Dedifferentiated amniotic fluid mesenchymal stem cell (primary cell): Measurements from ENCODE around the gene SETD6.
"Not testable (repeated sequence)": the region's sequence is repeated elsewhere in the genome, so short reads cannot be mapped to it uniquely, and the experiment has no call there.

Experiments used
- DNase-seq: peaks from one replicate; pipeline ENCODE4 v3.0.0-alpha.2; 2016; ENCODE audit errors: extremely low spot score

The SETD6 gene, protein sequence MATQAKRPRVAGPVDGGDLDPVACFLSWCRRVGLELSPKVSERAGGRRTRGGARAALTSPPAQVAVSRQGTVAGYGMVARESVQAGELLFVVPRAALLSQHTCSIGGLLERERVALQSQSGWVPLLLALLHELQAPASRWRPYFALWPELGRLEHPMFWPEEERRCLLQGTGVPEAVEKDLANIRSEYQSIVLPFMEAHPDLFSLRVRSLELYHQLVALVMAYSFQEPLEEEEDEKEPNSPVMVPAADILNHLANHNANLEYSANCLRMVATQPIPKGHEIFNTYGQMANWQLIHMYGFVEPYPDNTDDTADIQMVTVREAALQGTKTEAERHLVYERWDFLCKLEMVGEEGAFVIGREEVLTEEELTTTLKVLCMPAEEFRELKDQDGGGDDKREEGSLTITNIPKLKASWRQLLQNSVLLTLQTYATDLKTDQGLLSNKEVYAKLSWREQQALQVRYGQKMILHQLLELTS

DNA sequence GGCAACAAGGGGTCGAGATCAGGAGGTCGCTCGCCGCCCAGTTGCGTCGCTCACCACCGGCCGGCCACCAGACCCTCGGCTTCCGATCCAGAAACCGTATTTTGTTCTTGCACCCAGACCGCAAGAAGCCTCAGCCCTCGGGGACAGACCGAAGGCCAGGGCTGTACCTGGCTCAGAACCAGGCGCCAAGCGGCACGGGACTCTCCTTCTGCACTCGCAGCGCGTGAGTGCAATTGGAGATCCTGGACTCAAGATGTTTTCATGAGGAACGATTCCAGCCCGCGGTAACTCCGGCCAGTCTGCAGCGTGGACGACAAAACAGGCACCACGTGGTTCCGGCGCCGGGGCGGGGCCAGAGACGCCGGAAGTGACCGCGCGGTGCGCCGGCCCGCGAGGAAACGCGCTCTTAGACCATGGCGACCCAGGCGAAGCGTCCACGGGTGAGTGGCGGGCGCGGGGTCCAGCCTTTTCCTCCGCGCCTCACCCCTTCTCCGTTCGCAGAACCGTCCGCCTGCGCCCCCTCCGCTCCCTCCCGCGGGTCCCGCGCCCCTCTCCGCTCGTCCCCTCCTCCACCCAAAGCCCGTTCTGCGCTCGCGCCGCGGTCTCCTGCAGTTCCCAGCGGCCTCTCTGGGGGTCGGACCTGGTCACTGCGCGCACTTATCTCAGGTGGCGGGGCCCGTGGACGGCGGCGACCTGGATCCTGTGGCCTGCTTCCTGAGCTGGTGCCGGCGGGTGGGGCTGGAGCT lies at the start of gene SETD6:
TSS of gene SETD6 (plus strand) at position 393 of the 746 bp plus-strand sequence. CDS start at position 414, 21 bp downstream.
- peak; percentile 90 for DNase-seq

DNA sequence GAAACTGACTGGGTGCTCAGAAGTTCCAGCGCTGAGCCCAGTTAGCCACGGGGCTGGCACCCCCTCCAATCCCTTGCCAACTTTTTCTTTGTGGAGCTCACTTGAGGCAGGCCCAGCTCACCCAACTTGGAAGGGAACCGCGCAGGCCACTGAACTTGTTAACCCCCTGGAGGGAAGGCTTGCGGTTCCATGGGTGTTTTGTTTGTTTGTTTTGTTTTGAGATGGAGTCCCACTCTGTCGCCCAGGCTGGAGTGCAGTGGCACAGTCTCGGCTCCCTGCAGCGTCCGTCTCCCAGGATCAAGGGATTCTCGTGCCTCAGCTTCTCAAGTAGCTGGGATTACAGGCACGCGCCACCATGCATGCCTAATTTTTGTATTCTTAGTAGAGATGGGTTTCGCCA lies 49.5 kb upstream of the SETD6 start:
- no peak for DNase-seq

DNA sequence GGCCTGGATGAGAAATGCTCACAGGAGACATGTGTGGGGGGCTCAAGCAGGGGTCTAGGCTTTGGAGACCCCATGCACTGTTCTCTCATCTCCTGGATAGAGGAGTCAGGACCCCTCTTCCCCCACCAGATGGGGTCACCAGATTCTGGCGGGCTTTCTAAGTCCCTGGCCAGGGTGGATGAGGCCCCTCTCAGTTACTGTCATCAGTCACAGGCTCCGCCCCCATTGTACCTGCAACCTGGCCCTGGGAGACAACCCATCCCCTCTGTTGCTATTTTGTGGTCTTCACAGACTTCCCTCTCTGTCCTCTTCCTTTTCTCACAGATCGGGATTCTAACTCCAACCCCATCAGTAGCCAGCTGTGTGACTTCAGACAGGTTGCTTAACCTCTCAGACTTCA lies 48.9 kb upstream of the SETD6 start:
- DNase-seq = no peak

DNA sequence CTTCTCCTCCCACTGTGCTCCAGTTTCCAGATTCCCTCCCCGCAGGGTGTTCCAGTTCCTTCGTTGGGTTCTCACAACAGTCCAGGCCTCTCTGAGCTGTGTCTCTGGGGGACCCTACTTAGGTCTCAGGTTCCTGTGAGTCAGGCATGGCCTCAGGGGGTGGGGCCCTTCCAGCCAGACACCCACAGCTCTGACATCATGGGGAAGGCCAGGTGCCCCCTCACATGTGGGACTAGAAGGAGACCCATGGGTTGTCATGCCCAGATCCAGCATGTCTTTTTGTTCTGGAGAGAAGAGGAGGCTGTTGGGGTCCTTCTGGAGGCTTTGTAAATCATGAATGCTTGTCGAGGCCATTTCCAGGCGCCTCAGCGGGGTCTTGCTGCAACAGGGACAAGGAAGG lies 47.4 kb upstream of the SETD6 start:
- no peak for DNase-seq

DNA sequence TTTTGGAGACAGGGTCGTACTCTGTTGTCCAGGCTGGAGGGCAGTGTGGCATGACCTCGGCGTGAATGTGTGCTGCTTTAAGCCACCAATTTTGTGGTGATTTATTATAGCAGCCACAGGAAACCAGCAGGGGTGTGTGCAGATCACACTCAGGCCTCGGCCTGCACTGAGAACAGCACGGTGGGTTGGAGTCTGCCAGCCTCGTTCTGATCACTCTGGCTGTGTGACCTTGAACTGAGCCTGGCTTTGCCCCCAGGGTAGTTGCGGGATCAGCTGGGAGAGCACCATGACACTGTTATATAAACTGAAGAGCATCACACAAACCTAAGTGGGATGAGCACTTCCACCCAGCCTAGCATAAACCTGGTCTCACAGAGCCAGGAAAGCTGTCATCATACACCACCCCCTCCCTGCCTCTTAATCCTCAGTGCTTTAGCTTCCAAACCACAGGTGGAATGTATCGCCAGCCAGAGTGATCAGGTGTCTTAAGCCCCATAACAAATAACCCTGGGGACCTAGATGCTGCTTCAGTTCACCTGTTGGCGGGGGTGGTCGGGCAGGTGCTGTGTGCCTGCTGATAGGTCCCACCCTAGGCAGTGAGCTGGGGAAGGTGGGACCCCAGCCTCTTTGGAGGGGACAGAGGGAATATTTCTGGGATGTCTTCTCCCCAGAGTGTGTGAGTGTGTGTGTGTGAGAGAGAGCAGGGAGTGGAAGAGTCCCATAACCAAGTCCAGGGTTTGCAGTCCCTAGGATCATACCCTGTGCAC lies 43.9 kb upstream of the SETD6 start:
- DNase-seq = no peak

DNA sequence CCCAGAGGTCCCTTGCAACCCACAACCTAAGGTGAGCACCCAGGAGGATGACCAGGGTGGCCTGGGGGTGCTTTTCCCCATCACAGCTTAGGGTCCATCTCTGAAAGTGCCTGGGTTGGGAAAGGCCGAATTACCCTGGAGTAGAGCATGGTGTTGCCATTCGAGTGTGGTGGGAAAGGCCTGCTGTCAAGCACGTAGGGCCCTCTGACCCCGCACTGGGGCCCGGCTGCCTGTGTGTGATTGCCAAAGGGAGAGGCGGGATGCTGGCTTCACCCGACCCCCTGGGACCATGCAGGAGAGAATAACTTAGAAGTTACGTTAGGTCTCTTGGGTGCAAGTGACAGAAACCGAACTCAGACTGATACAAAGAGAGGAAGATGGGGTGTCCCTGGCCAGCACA lies 43.1 kb upstream of the SETD6 start:
- DNase-seq = no peak

DNA sequence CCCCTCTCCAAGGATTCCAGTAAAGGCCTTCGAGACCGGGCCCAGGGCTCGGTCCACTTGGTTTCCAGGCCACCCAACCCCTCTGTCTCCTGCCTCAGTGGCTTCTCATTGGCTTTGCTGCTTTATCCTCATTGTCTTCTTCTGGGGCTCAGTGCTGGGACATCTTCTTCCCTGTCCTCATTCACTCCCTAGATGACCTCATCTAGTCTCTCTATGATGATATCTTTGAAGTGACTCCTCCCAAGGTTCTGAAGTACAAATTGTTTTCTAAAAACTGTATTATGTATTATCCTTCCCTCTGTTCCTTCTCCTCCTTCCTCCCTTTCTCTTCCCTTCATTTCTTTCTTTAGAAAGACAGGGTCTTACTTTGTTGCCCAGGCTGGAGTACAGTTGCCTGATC lies 42.5 kb upstream of the SETD6 start:
- DNase-seq = no peak

DNA sequence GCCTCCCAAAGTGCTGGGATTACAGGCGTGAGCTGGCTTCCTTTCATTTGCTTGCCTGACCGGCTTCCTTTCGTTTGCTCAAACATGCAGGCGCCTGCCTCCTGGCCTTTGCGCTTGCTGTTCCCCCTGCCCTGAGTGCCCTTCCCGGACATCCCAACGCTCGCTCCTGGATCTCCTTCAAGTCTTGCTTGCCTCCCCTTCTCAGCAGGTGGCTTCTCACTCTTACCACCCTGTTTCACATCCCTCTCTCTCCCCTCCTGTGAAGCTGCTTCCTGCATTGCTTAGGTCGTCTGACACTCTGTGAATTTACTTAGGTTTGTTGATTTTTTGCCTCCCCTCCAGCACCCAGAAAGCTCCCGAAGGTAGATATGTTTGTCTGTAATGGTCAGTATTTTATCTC lies 41.0 kb upstream of the SETD6 start:
- DNase-seq = no peak

DNA sequence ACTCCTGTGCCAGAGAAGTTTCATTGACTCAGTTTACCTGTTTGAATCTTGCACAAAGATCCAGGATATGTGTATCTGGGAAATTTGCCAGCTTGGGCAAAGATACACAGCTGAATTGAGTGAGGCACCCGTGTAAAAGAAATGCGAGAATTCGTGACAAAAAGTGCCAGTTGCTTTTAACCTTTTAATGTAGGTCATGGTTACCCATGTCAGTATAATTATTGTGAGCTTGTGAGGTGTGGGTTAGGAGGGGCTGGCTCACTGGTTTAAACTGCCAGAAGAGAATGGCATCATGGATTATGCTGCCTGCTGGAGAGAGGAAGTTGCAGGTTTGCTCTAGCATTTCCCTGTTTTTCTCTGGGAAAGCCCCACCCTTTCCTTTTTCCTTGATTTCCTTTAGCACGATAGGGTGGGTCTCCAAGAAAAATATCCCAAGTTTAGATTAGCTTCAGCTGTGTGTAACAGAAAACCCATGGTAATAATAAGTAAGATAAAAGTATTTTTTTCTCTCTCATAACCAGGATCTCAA lies 40.2 kb upstream of the SETD6 start:
- DNase-seq = no peak

DNA sequence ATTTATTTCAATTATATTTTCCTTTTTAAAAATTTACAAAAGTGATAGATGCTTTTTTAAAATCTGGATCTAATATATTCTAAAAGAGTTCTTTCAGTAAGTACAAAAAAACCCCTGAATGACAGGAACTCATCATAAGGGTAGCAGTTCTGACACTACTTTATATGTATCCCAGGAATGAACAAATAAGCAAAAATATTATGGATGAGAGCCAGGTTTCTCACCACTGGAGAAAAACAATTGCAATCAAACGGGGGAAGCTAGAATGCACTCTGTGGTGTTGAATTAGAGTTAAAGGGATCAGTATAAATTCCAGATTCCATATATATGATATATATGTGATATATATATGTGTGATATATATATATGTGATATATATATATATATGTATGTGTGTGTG lies 38.5 kb upstream of the SETD6 start:
- DNase-seq = no peak

DNA sequence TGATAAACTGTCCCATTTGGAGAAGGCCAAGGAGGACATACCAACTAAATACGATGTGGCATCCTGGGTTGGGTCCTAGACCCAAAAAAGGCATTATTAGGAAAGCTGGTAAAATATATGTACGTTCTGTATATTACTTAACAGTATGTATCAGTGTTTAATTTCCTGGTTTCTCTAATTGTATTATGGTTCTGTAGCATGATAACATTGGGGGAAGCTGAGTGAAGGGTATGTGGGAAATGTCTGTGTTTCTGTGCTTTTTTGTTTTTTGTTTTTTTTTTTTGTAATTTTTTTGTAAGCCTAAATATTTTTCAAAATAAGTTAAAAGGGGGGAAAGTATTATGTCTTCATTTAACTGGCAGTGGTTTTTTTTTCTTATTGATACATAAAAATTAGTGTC lies 36.9 kb upstream of the SETD6 start:
- DNase-seq = no peak

DNA sequence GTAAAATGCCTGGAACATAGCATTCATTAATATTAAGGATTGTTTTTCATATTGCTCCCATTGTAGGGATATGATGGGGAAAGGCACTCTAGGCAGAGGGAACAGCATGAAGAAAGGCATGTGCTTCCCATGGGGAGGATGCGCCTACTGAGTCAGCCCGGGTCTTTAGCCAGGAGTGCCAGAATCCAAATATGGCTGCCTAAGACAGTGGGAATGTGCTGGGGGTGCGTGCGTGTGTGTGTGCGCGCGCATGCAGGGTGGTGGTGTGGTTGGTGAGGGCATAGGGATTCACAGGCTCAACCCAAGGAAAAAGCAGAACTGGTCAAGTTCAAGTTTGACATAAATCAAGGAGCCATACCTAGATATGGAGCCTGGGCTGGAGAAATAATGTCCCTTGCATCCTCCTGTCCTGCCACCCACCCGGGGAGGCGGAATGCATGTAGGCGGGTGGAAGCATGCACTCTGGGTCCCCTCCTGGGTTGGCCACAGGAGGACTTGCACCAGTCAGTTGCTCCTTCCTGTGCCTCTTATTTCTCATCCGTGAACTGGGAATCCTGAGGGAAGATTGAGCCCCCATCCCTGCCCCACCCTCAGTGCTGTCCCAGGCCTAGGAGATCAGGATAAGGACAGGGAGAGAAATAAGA lies 34.0 kb upstream of the SETD6 start:
- DNase-seq = no peak

DNA sequence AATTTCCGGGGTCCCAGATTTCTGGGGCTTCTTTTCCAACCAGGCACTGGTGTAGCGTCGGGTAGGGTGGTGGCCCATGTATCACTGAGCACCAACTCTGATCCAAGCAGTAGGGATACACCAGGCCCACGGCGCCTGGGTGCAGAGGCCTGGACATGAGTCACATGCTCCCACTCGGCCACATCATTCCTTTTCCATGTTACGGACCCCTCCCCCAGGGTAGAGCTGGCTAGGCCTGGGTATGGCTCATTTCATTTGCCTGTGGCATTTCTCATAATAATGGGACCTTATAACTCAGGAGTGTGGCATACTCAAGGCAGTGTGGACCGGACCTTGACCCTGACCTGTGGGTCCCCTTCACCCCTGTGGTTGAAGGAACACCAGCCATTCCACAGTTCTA lies 33.4 kb upstream of the SETD6 start:
- no peak for DNase-seq

DNA sequence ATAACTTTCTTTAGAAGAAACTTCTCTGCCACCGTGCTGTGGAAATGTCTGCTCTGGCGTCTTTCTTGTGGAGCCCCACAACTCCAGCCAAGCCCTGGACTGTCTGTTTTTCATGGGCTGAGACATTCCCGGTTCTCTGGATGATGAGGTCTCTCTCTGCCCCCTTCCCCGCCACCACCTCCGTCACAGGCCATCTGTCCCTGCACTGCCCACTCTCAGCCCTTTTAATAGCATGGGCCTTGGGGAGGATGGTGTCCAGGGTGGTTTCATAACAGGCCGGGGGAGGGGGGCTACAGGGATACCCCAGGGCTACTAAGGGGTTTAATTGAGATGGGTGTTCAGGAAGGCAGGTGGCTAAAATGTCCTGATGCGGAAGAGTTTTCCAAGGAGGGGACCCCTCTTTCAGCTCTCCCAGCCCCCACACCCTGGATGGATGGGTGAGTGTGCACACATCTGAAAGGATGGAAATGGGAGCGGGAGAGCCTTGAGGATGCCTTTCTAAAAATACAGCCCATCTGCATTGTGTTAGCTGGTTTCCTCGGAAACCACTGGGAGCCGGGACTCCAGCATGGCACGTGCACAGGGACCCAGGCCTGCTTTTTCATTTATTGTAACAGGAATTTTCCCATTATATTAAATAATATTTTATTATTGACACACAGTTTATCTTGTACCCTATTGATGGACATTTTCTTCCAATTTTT lies 30.0 kb upstream of the SETD6 start:
- no peak for DNase-seq

DNA sequence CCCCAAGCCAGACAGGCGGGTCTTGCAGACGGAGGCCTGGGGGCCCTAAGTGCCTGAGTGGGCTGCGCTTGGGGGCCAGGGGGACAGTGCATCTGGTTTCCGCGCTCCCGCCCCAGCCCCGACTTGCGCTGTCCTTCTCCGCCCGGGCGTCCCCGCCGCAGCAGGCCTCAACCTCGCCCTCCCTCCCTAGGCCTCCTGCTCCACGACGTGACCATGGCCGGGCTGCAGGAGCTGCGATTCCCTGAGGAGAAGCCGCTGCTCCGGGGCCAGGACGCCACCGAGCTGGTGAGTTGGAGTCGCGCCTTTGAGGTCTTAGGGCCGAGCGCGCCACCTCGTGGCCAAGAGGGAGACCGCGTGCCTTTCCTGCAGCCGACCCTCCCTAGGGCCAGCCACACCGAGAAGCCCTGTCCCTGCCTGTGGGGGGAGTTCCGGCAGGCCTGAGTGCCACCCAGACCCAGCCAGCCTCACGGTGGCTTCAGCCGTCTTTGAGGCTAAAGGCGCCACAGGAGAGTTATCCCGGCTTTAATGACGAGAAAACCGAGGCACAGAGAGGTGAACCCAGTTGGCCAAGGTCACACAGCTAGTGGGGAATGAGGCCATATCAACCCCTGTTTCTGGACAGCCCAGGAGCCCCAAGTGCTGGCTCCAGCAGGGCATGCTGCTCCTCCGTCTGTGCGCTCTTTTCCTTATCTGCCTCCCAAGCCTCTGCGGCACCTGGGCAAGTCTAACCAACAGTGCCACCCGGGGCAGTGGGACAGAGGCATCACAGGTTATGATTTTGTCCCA lies 27.6 kb upstream of the SETD6 start:
- peak; percentile 75 for DNase-seq

DNA sequence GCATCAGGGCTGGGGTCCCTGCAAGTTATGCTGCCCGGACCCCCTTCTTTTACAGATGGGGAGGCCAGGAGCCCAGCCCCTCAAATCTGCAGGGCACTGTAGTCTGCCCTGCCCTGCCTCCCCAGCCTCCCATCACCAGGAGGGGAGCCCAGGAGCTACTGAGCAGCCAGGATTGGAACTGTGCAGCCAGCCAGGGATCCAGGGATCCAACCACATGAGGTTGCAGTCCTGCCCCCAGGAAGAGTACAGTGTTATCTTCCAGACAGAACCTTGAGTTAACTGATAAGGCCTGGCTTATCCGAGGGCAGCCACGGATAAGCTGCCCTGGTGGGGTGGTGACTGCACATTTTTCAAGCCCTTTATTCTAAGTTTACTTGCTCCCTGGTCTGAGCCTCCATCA lies 26.8 kb upstream of the SETD6 start:
- no peak for DNase-seq

DNA sequence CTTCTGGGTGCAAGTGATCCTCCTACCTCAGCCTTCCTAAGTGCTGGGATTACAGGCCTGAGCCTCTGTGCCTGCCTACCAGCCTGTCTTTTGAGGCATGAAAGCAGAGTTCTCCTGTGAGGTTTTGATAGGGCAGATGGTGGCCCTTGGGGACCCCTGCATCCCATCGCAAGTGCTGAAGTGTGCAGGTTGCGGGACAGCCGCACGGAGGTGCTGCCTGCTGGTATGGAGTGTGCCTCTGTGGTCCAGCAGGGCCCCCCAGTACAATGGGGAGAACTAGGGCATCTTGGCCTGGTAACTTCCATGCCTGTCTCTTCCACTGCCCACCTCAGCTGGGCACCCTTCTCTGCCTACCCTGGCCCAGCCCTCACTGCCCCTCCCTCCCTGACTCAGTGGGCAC lies 25.3 kb upstream of the SETD6 start:
- no peak for DNase-seq

DNA sequence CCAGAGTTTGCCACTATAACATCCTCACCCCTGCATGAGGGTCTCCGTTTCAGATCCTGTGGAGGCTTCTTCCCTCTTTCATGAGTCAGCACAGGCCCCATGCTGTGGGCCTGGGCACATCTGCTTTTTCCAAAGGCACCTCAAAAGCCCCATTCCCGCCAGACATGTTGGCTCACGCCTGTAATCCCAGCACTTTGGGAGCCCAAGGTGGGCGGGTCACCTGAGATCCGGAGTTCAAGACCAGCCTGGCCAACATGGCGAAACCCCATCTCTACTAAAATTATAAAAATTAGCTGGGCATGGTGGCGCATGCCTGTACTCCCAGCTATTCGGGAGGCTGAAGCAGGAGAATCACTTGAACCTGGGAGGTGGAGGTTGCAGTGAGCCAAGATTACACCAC lies 24.8 kb upstream of the SETD6 start:
- DNase-seq = not testable (repeated sequence)

DNA sequence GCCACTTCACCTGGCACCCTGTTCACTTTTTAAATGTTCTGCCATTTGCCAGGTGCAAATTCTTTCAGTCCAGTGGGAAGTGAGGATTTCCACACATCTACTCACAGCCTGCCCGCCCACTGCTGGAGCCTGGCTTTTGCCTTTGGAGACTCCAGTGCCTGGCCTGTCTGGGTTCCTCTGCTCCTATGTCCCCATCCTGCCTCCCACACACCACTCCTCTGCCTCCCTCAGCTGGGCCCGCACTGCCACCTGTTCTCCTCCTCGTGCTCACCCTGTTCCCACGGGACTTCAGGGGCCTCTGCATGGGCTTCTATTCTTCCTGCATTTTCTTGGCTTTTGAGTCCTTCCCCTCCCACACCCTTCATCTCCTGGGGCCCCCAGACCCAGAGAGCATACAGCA lies 23.3 kb upstream of the SETD6 start:
- DNase-seq = no peak

DNA sequence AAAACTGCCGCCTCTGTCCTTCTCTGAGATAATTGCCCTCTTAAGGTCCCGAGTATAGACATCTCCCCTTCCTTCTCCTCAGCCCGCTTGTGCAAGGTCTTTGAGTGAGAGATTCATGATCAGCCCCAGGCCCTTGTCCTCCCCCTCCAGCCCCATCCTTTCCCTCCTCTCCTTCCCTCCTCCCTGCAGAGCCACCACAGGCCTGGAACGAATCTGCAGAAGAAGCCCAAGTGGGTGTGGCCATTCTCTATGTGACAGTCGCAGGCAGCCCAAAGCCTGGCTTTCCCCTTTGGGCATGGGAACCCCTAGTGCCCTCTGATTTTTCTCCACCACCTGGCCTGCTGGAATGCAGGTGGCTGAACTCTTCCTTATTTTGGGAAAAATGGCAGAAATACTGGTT lies 22.6 kb upstream of the SETD6 start:
- no peak for DNase-seq
